ENCODE data around the gene ZNF132.

- no peak for TF ChIP-seq CTCF (IDR thresholded peaks at IDR 0.05; ENCODE audit: low read depth, low read length)
- TF ChIP-seq EZH2phosphoT487 (IDR thresholded peaks at IDR 0.05; ENCODE audit: low read depth) = no peak
Measured at GRCh38 chr19:58473775-58474174, 33.8 kb upstream of the ZNF132 start.

Measured in OCI-LY3 (cell line).